Osteocyte (in vitro differentiated cells): ENCODE results near the gene CFAP119. TPM values are rescaled to one million over a fixed set of nuclear protein-coding genes. Genes with fewer than 3 reads are reported as not detected.

ENCODE experiments used
- DNase-seq: peaks from one replicate; pipeline ENCODE4 v3.0.0; 2021; ENCODE audit warnings: mixed read lengths; ENCODE audit not compliant: unreplicated experiment; ENCODE audit errors: extremely low spot score
- H3K27ac Mint-ChIP-seq: one replicate; pipeline ENCODE4 v1.8.0; 2021; ENCODE audit warnings: mild to moderate bottlenecking, mixed read lengths; ENCODE audit not compliant: unreplicated experiment
- H3K27me3 Mint-ChIP-seq: one replicate; pipeline ENCODE4 v1.8.0; 2021; ENCODE audit warnings: mixed read lengths; ENCODE audit not compliant: unreplicated experiment
- H3K36me3 Mint-ChIP-seq: one replicate; pipeline ENCODE4 v1.8.0; 2021; ENCODE audit warnings: mixed read lengths; ENCODE audit not compliant: unreplicated experiment
- H3K4me1 Mint-ChIP-seq: one replicate; pipeline ENCODE4 v1.8.0; 2021; ENCODE audit warnings: mixed read lengths; ENCODE audit not compliant: unreplicated experiment
- H3K4me3 Mint-ChIP-seq: one replicate; pipeline ENCODE4 v1.8.0; 2021; ENCODE audit warnings: mild to moderate bottlenecking, moderate library complexity, mixed read lengths; ENCODE audit not compliant: unreplicated experiment
- H3K9me3 Mint-ChIP-seq: one replicate; pipeline ENCODE4 v1.8.0; 2021; ENCODE audit warnings: mixed read lengths; ENCODE audit not compliant: unreplicated experiment
- total RNA-seq: library from RNA; stranded (reverse); gene quantifications from 2 replicates; pipeline ENCODE4 v1.2.1, GENCODE V29; 2021
- TF ChIP-seq, protein P1 (sequence below): fragments of 200-600 bp; sonication (generic); IDR thresholded peaks from 2 replicates; pipeline ENCODE4 v1.5.0; 2021; ENCODE audit warnings: antibody characterized with exemption, mild to moderate bottlenecking, moderate library complexity

The CFAP119 gene
- total RNA-seq, 1 donor from 2014 or later, result 5.0 TPM

DNA sequence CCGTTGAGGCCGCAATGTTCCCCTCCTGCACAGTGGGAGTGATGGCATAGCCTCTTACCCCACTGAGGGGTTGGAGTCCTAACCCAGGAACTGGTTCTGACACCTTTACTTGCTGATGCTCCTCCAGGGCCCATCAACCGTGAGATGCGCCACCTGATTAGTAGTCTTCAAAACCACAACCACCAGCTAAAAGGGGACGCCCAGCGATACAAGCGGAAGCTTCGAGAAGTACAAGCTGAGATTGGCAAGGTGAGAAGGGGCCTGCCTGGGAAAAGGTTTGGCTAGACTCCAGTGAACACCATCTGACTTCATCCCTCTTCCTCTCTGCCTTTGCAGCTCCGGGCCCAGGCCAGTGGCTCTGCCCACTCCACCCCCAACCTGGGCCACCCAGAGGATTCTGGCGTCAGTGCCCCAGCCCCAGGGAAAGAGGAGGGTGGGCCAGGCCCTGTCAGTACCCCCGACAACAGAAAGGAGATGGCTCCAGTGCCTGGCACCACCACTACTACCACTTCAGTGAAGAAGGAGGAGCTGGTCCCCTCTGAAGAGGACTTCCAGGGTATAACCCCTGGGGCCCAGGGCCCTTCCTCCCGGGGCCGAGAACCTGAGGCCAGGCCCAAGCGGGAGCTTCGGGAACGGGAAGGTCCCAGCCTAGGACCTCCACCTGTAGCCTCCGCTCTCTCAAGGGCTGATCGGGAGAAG, 6.1 kb upstream of the CFAP119 start:
- DNase-seq, result no peak
- Mint-ChIP-seq H3K27me3 (no peaks in the 10 kb centered on the region), H3K9me3 (no peaks in the 10 kb centered on the region), H3K36me3 (peaks cover 45% of the 10 kb centered on the region), H3K27ac (no peak overlapping the region), H3K4me1 (peaks cover 9% of the 10 kb centered on the region), H3K4me3 (no peak overlapping the region)
- TF ChIP-seq, protein P1, sequence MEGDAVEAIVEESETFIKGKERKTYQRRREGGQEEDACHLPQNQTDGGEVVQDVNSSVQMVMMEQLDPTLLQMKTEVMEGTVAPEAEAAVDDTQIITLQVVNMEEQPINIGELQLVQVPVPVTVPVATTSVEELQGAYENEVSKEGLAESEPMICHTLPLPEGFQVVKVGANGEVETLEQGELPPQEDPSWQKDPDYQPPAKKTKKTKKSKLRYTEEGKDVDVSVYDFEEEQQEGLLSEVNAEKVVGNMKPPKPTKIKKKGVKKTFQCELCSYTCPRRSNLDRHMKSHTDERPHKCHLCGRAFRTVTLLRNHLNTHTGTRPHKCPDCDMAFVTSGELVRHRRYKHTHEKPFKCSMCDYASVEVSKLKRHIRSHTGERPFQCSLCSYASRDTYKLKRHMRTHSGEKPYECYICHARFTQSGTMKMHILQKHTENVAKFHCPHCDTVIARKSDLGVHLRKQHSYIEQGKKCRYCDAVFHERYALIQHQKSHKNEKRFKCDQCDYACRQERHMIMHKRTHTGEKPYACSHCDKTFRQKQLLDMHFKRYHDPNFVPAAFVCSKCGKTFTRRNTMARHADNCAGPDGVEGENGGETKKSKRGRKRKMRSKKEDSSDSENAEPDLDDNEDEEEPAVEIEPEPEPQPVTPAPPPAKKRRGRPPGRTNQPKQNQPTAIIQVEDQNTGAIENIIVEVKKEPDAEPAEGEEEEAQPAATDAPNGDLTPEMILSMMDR, result no peak

DNA sequence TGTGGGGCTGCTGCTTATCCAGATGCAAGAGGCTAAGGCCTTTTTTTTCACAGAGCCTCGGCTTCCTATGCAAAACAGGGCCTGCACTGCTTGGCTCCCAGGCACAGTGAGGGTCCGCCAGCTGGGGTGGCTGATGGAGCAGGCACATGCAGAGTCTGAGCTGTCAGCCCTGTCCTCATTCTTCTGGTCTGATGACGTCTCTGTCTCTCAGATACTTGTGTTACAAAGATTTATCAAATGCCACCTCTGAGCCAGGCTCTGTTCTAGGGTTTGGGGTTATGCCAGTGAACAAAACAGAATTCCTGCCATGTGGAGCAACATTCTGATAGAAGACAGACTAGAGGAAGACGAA, 5.0 kb upstream of the CFAP119 start:
- Mint-ChIP-seq H3K4me3 (no peak overlapping the region), H3K27me3 (no peaks in the 10 kb centered on the region), H3K4me1 (peaks cover 13% of the 10 kb centered on the region), H3K36me3 (peaks cover 37% of the 10 kb centered on the region), H3K27ac (no peak overlapping the region), H3K9me3 (no peaks in the 10 kb centered on the region)
- TF ChIP-seq, protein P1, result no peak
- DNase-seq, result no peak

DNA sequence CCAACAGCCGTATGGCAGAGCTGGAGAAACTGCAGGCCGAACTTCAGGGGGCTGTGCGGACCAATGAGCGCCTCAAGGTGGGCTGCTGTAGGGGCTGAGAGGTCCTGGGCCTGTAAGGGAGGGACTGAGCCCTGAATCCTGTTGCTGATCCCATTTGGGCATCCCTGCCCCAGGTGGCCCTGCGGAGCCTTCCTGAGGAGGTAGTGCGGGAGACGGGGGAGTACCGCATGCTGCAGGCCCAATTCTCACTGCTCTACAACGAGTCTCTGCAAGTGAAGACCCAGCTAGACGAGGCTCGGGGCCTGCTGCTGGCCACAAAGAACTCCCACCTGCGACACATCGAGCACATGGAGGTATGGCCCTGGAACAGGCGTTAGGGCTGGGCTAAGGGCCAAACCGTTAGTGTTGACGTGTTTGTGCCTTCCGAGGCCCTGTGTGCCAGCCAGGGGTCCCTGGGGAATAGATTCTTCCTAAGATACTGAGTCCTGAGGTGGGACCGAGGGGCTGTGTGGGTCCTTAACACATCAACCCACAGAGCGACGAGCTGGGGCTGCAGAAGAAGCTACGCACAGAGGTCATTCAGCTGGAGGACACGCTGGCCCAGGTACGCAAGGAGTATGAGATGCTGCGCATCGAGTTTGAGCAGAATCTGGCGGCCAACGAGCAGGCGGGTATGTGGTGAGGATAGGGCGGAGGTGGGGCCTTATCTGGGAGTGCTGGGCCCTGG, 4.5 kb upstream of the CFAP119 start:
- peaks cover 37% of the 10 kb centered on the region for H3K36me3 Mint-ChIP-seq
- H3K4me1 Mint-ChIP-seq, result peaks cover 13% of the 10 kb centered on the region
- H3K9me3 Mint-ChIP-seq, result no peaks in the 10 kb centered on the region
- H3K4me3 Mint-ChIP-seq, result no peak overlapping the region
- TF ChIP-seq, protein P1, result no peak
- no peak for DNase-seq
- H3K27me3 Mint-ChIP-seq, result no peaks in the 10 kb centered on the region
- H3K27ac Mint-ChIP-seq, result no peak overlapping the region

DNA sequence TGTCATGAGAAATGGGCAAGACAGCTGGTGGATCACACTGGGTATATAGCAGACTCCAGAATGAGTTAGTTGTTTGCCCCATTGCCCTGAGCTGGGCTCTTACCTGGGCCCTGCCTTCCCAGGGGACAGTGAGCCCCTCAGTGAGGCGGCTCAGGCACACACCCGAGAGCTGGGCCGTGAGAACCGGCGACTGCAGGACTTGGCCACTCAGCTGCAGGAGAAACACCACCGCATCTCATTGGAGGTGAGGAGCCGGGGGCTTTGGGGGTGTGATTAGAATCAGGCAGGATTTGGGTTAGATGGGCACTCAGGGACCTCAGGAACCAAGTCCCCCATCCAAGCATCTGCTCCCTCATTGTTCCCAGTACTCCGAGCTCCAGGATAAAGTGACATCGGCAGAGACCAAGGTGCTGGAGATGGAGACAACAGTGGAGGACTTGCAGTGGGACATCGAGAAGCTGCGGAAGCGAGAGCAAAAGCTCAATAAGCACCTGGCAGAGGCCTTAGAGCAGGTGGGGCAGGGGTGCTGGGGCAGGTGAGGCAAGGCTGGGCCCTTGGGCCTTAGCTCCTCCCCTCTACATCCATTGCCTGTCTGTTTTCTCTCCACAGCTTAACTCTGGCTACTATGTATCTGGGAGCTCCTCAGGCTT, 3.1 kb upstream of the CFAP119 start:
- H3K27ac Mint-ChIP-seq, result no peak overlapping the region
- H3K27me3 Mint-ChIP-seq, result no peaks in the 10 kb centered on the region
- H3K9me3 Mint-ChIP-seq, result no peaks in the 10 kb centered on the region
- H3K36me3 Mint-ChIP-seq, result peaks cover 37% of the 10 kb centered on the region
- H3K4me3 Mint-ChIP-seq, result no peak overlapping the region
- TF ChIP-seq, protein P1, result no peak
- peaks cover 22% of the 10 kb centered on the region for H3K4me1 Mint-ChIP-seq
- no peak for DNase-seq

DNA sequence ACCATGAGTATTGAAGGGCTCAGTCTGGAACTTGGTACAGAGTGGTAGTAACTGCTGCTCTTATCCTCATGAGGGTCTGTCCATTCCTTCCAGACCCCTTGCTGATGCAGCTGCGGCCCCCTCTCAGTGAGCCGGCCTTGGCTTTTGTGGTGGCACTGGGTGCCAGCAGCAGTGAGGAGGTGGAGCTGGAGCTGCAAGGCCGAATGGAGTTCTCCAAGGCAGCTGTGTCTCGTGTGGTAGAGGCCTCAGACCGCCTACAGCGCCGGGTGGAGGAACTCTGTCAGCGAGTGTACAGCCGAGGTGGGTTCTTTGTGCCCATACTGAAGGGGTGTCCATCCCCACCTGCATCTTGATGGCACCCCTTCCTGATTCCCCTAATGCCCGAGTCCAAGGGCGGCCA, 2.2 kb upstream of the CFAP119 start:
- TF ChIP-seq, protein P1, result no peak
- Mint-ChIP-seq H3K27me3 (no peaks in the 10 kb centered on the region), H3K9me3 (no peaks in the 10 kb centered on the region), H3K4me3 (peak overlapping the region; percentile 52), H3K4me1 (peaks cover 22% of the 10 kb centered on the region), H3K27ac (no peak overlapping the region), H3K36me3 (peaks cover 33% of the 10 kb centered on the region)
- DNase-seq, result no peak
